Gastrocnemius medialis (tissue), 4 donors: ENCODE measurements around the gene SURF6.

Experiments
- CTCF ChIP-seq, 5 experiments: fragments of 450-650 bp in 3 of 5; fragments of 200-600 bp in 2 of 5; sonication (generic) in 2 of 5; IDR thresholded peaks in 4 of 5; conservative IDR thresholded peaks in 1 of 5; 1 replicate in 4 of 5; 2 replicates in 1 of 5; pipeline ENCODE4 v1.5.1; 2016 to 2019; ENCODE audit warnings: antibody characterized with exemption in 5 of 5, mild to moderate bottlenecking in 3 of 5, moderate library complexity in 3 of 5
- POLR2A ChIP-seq, 2 donors: fragments of 450-650 bp; IDR thresholded peaks; one replicate each; pipeline ENCODE4 v1.6.1; 2017; ENCODE audit warnings: antibody characterized with exemption in 2 of 2, mild to moderate bottlenecking in 2 of 2, moderate library complexity in 2 of 2

GRCh38 chr9:133315997-133316396 lies 20.0 kb downstream of the SURF6 start:
- no peak for TF ChIP-seq CTCF (IDR thresholded peaks at IDR 0.05 in 4 of 5, conservative IDR thresholded peaks at IDR 0.05 in 1 of 5)
- TF ChIP-seq POLR2A (IDR thresholded peaks at IDR 0.05) = no peak
